A549 (cell line): ENCODE data around the gene ARPC2. TPM values are rescaled to one million over a fixed set of nuclear protein-coding genes. Genes with fewer than 3 reads are reported as not detected.

ENCODE experiments used
- ATAC-seq, 2 experiments: fragments of 200-7000 bp in 1 of 2; fragments of >200 bp in 1 of 2; cut with Nextera tagmentation in 1 of 2; cut with Tn5 transposase in 1 of 2; 3 replicates each; pipeline versions ENCODE4 v1.8.0 to v1.9.1; 2018 to 2020; ENCODE audit warnings: mild to moderate bottlenecking in 1 of 2, moderate library complexity in 1 of 2
- CTCF ChIA-PET: fragments of 300-600 bp; sonication (Branson Sonifier 250); formaldehyde crosslinking; extraction: SDS; loops from one replicate; lab custom pipeline; 2021; ENCODE audit warnings: antibody characterized with exemption, inconsistent platforms; lab: Yijun Ruan, JAX
- POLR2A ChIA-PET: fragments of 350-600 bp; formaldehyde crosslinking; extraction: SDS; loops from one replicate; lab custom pipeline; 2021; ENCODE audit warnings: antibody characterized with exemption, inconsistent platforms; lab: Yijun Ruan, JAX
- DNase-seq, 2 experiments: peaks; one replicate each; pipeline versions ENCODE4 v3.0.0 to v3.0.0-alpha.2; 2011 to 2016; ENCODE audit warnings: low read depth in 1 of 2, low spot score in 1 of 2
- FAIRE-seq: peaks from 2 replicates; lab custom pipeline; 2011; peaks lifted over from hg19 to GRCh38; lab: Jason Lieb, UNC
- H3K27ac ChIP-seq, 2 experiments: fragments of >200 bp; sonication (Bioruptor Twin); formaldehyde crosslinking; 3 replicates each; pipeline ENCODE4 v1.5.1; 2016 to 2017
- H3K4me1 ChIP-seq: fragments of >200 bp; sonication (Bioruptor Twin); formaldehyde crosslinking; 3 replicates; pipeline ENCODE4 v1.6.1; 2016
- H3K4me2 ChIP-seq: fragments of >200 bp; sonication (Bioruptor Twin); formaldehyde crosslinking; 3 replicates; pipeline ENCODE4 v1.6.1; 2016
- H3K4me3 ChIP-seq: fragments of >200 bp; sonication (Bioruptor Twin); formaldehyde crosslinking; 3 replicates; pipeline ENCODE4 v1.5.1; 2016
- H3K9me3 ChIP-seq: fragments of >200 bp; sonication (Bioruptor Twin); formaldehyde crosslinking; 3 replicates; pipeline ENCODE4 v1.6.1; 2016
- BCL3 ChIP-seq: fragments of >200 bp; sonication (Bioruptor Twin); formaldehyde crosslinking; IDR thresholded peaks from 3 replicates; pipeline ENCODE4 v1.6.1; 2016
- CBX2 ChIP-seq: fragments of 200-600 bp; sonication (generic); IDR thresholded peaks from 2 replicates; pipeline ENCODE4 v1.6.1; 2016; ENCODE audit warnings: low read depth, mild to moderate bottlenecking, borderline replicate concordance
- CEBPB ChIP-seq, 2 experiments: fragments of >200 bp in 1 of 2; sonication (Bioruptor Twin) in 1 of 2; formaldehyde crosslinking in 1 of 2; IDR thresholded peaks; 2 replicates each; pipeline ENCODE4 v1.6.1; 2012 to 2016
- CTCF ChIP-seq: fragments of >200 bp; sonication (Bioruptor Twin); formaldehyde crosslinking; IDR thresholded peaks from 3 replicates; pipeline ENCODE4 v1.5.1; 2016
- EHF ChIP-seq: fragments of 250-450 bp; sonication (Bioruptor Pico); IDR thresholded peaks from 2 replicates; pipeline ENCODE4 v1.5.0; 2020; ENCODE audit warnings: mild to moderate bottlenecking
- ELK1 ChIP-seq: fragments of 150-350 bp; IDR thresholded peaks from 2 replicates; pipeline ENCODE4 v1.6.1; 2014; ENCODE audit warnings: low read depth, mild to moderate bottlenecking, low read length
- HDAC2 ChIP-seq: fragments of 200-600 bp; sonication (generic); IDR thresholded peaks from 2 replicates; pipeline ENCODE4 v1.6.1; 2016
- HES2 ChIP-seq: fragments of >200 bp; sonication (Bioruptor Twin); formaldehyde crosslinking; IDR thresholded peaks from 2 replicates; pipeline ENCODE4 v1.6.1; 2016
- HEYL ChIP-seq: fragments of 250-450 bp; sonication (Bioruptor Pico); IDR thresholded peaks from 2 replicates; pipeline ENCODE4 v1.8.0; 2021; ENCODE audit warnings: mild to moderate bottlenecking, moderate library complexity
- HMGXB4 ChIP-seq: fragments of 250-450 bp; sonication (Bioruptor Pico); IDR thresholded peaks from 2 replicates; pipeline ENCODE4 v1.5.0; 2021; ENCODE audit warnings: mild to moderate bottlenecking, moderate library complexity, borderline replicate concordance
- HOXB13 ChIP-seq: fragments of 250-450 bp; sonication (Bioruptor Pico); IDR thresholded peaks from 2 replicates; pipeline ENCODE4 v1.5.0; 2020; ENCODE audit warnings: low read depth, mild to moderate bottlenecking, moderate library complexity
- JUNB ChIP-seq: fragments of >200 bp; sonication (Bioruptor Twin); formaldehyde crosslinking; IDR thresholded peaks from 2 replicates; pipeline ENCODE4 v1.6.1; 2016
- MAFK ChIP-seq: fragments of 450-650 bp; IDR thresholded peaks from 2 replicates; pipeline ENCODE4 v1.6.1; 2014; ENCODE audit not compliant: partially characterized antibody
- MAZ ChIP-seq: fragments of 150-350 bp; IDR thresholded peaks from 2 replicates; pipeline ENCODE4 v1.6.1; 2014; ENCODE audit warnings: antibody characterized with exemption, low read depth, low read length, borderline replicate concordance
- NPAS2 ChIP-seq: fragments of 250-450 bp; sonication (Bioruptor Pico); IDR thresholded peaks from 2 replicates; pipeline ENCODE4 v1.8.0; 2022; ENCODE audit warnings: mild to moderate bottlenecking, moderate library complexity, borderline replicate concordance
- NR3C1 ChIP-seq: fragments of >200 bp; sonication (Bioruptor Twin); formaldehyde crosslinking; IDR thresholded peaks from 3 replicates; pipeline ENCODE4 v1.6.1; 2017
- SMC3 ChIP-seq: fragments of >200 bp; sonication (Bioruptor Twin); formaldehyde crosslinking; IDR thresholded peaks from 3 replicates; pipeline ENCODE4 v1.6.1; 2018; ENCODE audit warnings: inconsistent platforms
- SREBF2 ChIP-seq: fragments of 450-650 bp; IDR thresholded peaks from 2 replicates; pipeline ENCODE4 v1.6.1; 2014; ENCODE audit warnings: mild to moderate bottlenecking, moderate library complexity
- USF2 ChIP-seq: fragments of 450-650 bp; IDR thresholded peaks from 2 replicates; pipeline ENCODE4 v1.6.1; 2014; ENCODE audit warnings: antibody characterized with exemption
- WGBS: methylation state at CpG from one replicate; pipeline ENCODE4 v1.1.6; 2017; ENCODE audit errors: missing lambda C conversion rate; 5-methylcytosine and 5-hydroxymethylcytosine counted together
- polyA plus RNA-seq, 4 experiments: library from polyadenylated mRNA; depleted of rRNA in 3 of 4; stranded (reverse); fragments of >200 nt; fragmentation: RNase III in 1 of 4; extraction: RNeasy Plus Mini Kit Qiagen cat#74134 plus additional on column Dnase treatment in 1 of 4; gene quantifications; 2 replicates in 3 of 4; 3 replicates in 1 of 4; pipeline ENCODE4 v1.2.3, GENCODE V29; 2011 to 2017

ARPC2 gene
- polyA plus RNA-seq, 2 of the 4 experiments (the other 2 are of a cell fraction), result 263 to 374 TPM

- WGBS, result 62% methylated on average over 6 of the region's 6 CpGs
- Histone ChIP-seq H3K4me3 (no peak overlapping the region), H3K4me1 (peaks cover 58% of the 10 kb centered on the region), H3K9me3 (no peaks in the 10 kb centered on the region)
- ATAC-seq, result no peak
- TF ChIP-seq MAZ, result no peak
- no peak for TF ChIP-seq SREBF2
- no peak for TF ChIP-seq NPAS2 (CRISPR knock-in tag)
- TF ChIP-seq MAFK, result no peak
- no peak for TF ChIP-seq ELK1
- TF ChIP-seq SMC3, result no peak
- no peak for TF ChIP-seq CEBPB (IDR thresholded peaks at IDR 0.05)
- no peak for TF ChIP-seq NR3C1
- TF ChIP-seq CTCF, result no peak
- no peak for TF ChIP-seq USF2
- no peak for TF ChIP-seq HES2
- TF ChIP-seq HEYL (CRISPR knock-in tag), result no peak
- TF ChIP-seq HMGXB4 (CRISPR knock-in tag), result no peak
- no peak for TF ChIP-seq JUNB
- TF ChIP-seq EHF (CRISPR knock-in tag), result no peak
- TF ChIP-seq HOXB13 (CRISPR knock-in tag), result no peak
- no peak for TF ChIP-seq HDAC2
- no peak for TF ChIP-seq CBX2
- TF ChIP-seq BCL3, result no peak
- TF ChIP-seq, all 56 proteins: peak for 0
- peak overlapping the region in 1 of 2 experiments; percentile 42; a peak in 3 of 6 replicates for H3K27ac ChIP-seq
- ChIA-PET CTCF (interaction anchor here (0.6 to 4.2 kb wide), 7 partner anchors 10 to 106 kb away, joined by 3 to 40 read pairs (median 14); partner anchors contain the start of genes AAMP, CATIP and PNKD), POLR2A (interaction anchor here (0.6 kb wide), 1 partner anchor 352 kb away, joined by 8 read pairs; no protein-coding TSS in a partner anchor)
- peak overlapping the region; percentile 98 for H3K4me2 ChIP-seq
- no peak for DNase-seq
- FAIRE-seq, result no peak
Measured at GRCh38 chr2:218289639-218290315, 72.8 kb downstream of the ARPC2 start.
